Tongue (tissue), 2 donors: ENCODE results near the gene ENO2. TPM values are rescaled to one million over a fixed set of nuclear protein-coding genes. Genes with fewer than 3 reads are reported as not detected.

Source experiments
- DNase-seq: peaks from one replicate; pipeline ENCODE4 v3.0.0-alpha.2; 2015
- total RNA-seq: library from RNA; depleted of rRNA; stranded (reverse); fragments of >200 nt; gene quantifications from one replicate; pipeline ENCODE4 v1.2.3, GENCODE V29; 2014

ENO2 gene
- total RNA-seq, 1 donor from 2014 or later: 5.5 TPM

DNA sequence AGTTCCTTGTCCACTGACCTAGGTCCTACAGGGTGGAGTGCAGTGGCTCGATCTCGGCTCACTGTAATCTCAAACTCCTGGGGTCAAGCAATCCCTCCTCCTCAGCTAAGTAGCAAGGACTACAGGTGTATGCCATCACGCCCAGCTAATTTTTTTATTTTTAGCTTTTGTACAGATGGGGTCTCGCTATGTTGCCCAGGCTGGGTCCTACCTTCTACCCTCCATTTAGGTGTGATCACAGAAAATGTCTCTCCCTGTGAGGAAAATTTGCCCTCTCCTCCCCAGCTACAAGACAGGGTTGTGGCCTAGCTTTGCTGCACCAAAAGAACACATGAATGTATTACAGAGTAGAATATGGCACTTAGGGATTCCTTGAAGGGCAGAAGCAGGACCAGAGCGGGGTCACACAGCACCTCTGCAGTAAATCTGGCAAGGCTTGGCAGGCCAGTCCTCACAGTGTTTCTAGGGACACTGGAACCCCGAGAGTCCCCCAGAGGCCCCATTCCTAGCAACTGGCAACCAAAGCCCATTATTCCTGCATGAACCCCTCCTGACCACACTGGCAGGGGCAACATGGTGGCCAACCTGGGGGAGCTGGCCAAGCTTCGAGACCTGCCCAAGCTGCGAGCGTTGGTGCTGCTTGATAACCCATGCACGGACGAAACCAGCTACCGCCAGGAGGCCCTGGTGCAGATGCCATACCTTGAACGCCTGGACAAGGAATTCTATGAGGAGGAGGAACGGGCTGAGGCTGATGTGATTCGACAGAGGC is 2.0 kb upstream of the ENO2 start:
- DNase-seq: no peak

GRCh38 chr12:6914947-6915788 is 788 bp downstream of the ENO2 start:
- no peak for DNase-seq

DNA sequence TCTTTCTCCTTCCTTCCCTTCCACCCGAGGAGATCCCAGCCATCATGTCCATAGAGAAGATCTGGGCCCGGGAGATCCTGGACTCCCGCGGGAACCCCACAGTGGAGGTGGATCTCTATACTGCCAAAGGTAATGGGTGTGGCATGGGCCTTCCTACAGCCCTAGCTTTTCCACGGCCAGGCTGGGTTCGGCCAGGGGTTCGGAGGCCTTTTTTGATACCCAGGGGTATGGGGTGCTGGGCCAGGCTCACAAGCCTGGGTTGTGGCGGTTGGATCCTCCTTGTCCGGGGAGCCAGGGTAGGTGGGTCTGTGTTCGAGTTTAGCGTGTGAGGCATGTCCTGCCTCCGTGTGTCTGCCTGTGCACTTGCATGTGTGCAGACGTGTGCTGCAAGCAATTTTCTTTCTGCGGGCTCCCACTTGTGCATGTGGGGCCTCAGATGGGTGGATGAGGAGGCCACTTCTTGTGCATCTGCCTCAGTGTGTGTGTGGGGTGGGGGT is 1.5 kb downstream of the ENO2 start:
- no peak for DNase-seq

DNA sequence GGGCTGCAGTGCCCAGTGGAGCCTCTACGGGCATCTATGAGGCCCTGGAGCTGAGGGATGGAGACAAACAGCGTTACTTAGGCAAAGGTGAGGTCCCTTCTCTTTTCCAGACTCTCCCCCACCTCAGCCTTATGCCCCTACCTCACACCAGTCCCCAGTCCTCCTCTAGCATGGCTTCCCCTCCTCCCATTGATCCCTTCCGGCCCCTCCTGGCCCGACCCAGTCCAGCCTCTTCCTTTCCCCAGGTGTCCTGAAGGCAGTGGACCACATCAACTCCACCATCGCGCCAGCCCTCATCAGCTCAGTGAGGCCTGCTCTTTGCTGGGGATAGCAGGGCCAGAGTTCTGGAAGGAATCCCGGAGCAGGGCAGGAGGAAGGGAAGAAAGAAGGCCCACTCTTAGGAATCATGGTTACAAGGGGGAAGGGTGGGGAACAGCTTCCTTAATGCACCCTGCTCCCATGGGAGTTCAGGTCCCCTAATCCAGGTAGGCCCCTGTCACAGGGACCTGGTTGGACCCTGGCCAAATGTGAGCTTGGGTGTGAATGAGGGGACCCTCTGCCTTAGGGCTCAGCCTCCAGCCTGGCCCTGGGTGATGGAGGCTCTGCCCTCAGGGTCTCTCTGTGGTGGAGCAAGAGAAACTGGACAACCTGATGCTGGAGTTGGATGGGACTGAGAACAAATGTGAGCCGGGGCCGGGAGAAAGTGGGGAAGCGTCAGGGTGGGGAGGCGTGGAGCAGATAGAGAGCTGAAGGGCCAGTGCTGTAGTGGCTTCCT is 2.2 kb downstream of the ENO2 start:
- no peak for DNase-seq

DNA sequence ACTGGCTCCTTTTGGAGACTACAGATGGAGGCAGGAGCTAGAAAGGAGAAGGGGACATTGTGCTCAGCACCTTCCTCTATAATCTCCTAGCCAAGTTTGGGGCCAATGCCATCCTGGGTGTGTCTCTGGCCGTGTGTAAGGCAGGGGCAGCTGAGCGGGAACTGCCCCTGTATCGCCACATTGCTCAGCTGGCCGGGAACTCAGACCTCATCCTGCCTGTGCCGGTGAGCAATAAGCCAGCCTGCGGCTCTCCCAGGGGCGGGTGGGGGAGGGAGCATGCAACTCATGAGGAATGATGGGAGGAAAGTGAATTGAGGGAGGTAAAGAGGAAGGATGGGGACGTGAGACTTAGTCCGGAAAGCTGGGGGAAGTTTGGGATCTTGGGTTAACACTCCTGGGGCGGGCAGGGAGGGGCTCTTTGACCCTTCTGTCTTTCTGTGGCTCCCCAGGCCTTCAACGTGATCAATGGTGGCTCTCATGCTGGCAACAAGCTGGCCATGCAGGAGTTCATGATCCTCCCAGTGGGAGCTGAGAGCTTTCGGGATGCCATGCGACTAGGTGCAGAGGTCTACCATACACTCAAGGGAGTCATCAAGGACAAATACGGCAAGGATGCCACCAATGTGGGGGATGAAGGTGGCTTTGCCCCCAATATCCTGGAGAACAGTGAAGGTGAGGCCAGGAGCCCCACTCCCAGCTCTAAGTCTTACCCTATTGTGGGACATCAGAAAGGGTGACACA is 3.3 kb downstream of the ENO2 start:
- DNase-seq: no peak

DNA sequence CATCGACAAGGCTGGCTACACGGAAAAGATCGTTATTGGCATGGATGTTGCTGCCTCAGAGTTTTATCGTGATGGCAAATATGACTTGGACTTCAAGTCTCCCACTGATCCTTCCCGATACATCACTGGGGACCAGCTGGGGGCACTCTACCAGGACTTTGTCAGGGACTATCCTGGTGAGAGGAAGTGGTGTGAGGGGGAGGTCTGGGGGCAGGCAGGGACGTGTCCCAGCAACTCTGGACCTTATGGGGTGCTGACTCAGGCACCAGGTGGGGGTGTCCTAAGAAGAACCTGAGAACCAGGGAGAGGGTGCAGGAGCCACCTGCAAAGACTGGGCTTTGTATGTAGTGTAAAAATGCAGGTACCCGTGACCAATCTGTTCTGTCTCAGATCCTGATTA is 5.2 kb downstream of the ENO2 start:
- DNase-seq: no peak

GRCh38 chr12:6921539-6921938 is 7.2 kb downstream of the ENO2 start:
- no peak for DNase-seq

- DNase-seq: no peak
Observed at GRCh38 chr12:6921996-6922946, 7.9 kb downstream of the ENO2 start.

GRCh38 chr12:6923003-6923732 is 8.8 kb downstream of the ENO2 start:
- no peak for DNase-seq

- no peak for DNase-seq
Observed at GRCh38 chr12:6923851-6924250, 9.5 kb downstream of the ENO2 start.

DNA sequence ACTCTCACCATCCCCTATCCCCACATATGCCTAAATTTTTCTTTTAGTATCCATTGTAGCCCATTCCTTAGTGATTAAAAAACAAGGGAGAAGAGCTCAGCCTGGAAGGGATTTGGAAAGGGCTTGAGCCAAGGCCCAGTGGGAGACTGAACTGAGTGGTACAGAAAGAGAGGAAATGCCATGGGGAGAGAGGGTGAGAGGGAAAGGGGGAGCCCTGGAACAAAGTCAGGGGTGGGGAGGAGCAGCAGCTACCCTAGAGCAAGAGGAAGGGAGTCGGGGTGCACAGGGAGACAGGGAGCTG is 10.8 kb downstream of the ENO2 start:
- no peak for DNase-seq

DNA sequence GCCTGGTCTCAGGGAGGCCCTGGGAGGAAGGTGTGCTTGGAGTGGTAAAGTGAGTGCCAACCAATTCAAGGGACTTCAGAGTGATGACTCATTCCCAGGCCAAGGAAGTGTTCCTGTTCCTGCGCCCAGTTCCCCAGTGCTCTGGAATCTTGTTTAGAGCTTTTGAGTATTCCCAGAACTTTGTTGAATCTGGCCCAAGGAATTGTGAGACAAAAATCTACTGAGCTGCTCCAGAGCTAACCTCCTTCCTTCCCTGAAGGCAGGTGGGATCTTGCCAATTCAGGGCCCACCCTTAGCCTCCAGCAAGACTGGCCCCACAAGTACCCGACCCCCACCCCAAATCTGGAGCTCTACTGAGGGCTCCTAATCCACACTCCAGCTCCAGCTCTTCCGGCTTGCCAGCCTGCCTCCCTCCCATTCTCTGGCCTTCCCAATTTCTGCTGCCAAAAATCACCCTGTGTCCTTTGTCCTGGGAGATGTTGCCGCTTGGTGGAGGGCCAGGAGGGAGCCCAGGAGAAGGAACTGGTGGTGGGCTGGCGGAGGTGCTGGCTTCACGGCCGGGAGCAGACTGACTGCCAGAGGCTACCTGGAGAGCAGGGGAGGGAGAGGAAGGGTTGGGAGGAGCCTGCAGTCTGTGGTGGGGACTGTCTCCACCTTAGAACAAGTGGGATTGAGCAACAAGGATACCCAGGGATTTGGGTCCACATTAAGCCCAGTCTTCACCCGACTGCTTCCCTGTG is 11.3 kb downstream of the ENO2 start:
- peak; percentile 85 for DNase-seq

DNA sequence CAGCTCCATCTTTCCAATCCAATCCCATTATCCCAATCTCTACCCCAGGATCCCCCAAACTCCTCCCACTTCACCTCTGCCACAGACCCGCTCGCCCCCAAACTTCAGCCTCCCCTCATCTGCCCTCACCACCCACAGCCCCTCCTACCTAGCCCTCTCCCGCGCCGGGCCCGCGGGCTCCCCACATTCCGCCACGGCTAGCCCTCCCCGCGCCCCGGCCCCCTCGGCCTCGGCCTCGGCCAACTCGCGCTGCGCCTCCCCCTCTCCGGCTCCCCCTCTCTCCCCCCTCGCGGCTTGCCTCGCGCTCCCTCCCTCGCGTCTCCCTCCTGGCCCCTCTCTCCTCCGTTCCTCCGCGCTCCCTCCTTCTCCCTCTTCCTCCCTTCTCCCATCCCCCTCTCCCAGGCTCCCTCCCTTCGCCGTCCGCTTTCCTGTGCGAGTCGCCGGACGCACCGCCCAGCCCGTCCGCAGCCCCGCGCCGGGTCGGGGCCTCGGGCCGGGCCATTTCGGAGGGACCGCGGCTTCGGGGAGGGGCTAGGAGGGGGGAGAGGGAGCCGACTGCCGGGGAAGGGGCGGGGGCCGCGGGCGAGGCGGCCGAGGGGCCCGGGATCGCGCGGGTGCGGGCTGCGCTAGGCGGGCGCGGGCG is 13.1 kb downstream of the ENO2 start, which contains the start of gene ATN1:
TSS of gene ATN1 (plus strand) at position 581 of the 643 bp plus-strand sequence. CDS start 6,043 bp downstream, outside the sequence.
- DNase-seq: peak; percentile 95

DNA sequence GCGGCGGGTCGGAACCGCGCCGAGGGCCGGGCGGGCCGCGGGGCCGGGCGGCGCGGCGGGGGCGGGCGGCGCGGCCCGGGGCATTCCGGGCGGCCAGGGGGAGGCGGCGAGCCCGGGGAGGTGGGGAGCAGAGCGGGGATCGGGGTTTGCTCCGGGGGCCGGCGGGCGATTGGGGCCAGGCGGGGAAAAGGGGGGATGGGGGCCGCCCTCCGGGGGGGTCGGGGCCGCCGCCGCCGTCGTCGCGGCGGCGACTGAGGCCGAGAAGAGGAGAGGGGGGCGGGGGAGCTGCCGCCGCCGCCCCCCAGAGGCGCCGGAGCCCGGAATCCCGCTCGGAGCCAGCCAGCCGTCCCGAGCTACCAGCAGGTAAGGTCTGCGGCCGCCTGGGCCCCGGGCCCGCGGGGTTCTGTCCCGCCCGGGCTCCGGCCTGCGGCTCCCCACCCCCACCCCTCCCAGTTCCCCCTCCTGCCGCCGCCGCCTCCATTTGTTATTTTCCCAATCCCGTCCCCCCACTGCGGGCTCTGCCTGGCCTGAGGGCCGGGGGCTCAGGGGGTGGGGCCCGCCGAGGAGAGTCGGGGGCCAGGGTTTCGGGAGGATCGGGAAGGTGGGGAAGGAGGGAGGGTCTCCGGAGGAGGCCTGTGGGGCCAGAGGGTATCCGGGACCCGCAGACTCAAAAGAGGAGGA is 13.8 kb downstream of the ENO2 start:
- DNase-seq: peak; percentile 54

- no peak for DNase-seq
Observed at GRCh38 chr12:6928703-6929407, 14.5 kb downstream of the ENO2 start.

- DNase-seq: no peak
Observed at GRCh38 chr12:6929466-6930452, 15.4 kb downstream of the ENO2 start.
